ENCODE measurements around the gene CNTN5. TPM values are rescaled to one million over a fixed set of nuclear protein-coding genes. Genes with fewer than 3 reads are reported as not detected.
"Not testable (repeated sequence)": the region's sequence is repeated elsewhere in the genome, so short reads cannot be mapped to it uniquely, and the experiment has no call there.

Gene CNTN5
- total RNA-seq, 3 donors from 2014 or later (not counting 1 experiment from before 2014, with no cell fraction given): not detected

DNA sequence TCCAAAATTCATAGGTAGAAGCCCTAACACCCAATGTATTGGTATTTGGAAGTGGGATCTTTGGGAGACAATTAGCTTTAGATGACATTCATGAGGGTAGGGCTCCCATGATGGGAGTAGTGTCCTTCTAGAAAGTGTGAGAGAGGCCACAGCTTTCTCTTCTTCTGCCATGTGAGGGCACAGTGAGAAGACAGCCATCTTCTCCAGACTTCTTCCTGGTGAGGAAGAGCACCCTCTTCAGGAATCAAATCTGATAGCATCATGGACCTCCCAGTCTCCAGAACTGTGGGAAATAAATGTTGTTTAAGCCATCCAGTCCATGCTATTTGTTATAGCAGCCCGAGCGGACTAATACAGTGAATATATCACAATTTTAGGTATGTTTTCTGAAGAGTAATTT is 96.9 kb downstream of the CNTN5 start:
- TF ChIP-seq, protein P1, sequence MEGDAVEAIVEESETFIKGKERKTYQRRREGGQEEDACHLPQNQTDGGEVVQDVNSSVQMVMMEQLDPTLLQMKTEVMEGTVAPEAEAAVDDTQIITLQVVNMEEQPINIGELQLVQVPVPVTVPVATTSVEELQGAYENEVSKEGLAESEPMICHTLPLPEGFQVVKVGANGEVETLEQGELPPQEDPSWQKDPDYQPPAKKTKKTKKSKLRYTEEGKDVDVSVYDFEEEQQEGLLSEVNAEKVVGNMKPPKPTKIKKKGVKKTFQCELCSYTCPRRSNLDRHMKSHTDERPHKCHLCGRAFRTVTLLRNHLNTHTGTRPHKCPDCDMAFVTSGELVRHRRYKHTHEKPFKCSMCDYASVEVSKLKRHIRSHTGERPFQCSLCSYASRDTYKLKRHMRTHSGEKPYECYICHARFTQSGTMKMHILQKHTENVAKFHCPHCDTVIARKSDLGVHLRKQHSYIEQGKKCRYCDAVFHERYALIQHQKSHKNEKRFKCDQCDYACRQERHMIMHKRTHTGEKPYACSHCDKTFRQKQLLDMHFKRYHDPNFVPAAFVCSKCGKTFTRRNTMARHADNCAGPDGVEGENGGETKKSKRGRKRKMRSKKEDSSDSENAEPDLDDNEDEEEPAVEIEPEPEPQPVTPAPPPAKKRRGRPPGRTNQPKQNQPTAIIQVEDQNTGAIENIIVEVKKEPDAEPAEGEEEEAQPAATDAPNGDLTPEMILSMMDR (IDR thresholded peaks at IDR 0.05): no peak
- Histone ChIP-seq H3K4me1 (ENCODE audit: control insufficient read depth, insufficient read depth, low read length) (no peaks in the 10 kb centered on the region), H3K9me3 (ENCODE audit: control insufficient read depth, insufficient read depth, low read length) (peaks cover 7% of the 10 kb centered on the region), H3K27me3 (ENCODE audit: control insufficient read depth, insufficient read depth, low read length) (no peaks in the 10 kb centered on the region), H3K4me3 (ENCODE audit: low read length) (no peak overlapping the region), H3K27ac (ENCODE audit: low read length) (no peak overlapping the region), H3K36me3 (ENCODE audit: control insufficient read depth, insufficient read depth, low read length) (no peaks in the 10 kb centered on the region)
- H3K27me3 Mint-ChIP-seq (ENCODE audit: low read depth in 2 of 2): no peaks in the 10 kb centered on the region
- DNase-seq (no peak), ATAC-seq (no peak)
- WGBS (ENCODE audit: insufficient coverage): no CpG with 5 or more reads among the region's 2 CpGs
- no peaks in the 10 kb centered on the region for H3K36me3 Mint-ChIP-seq
- H3K9me3 Mint-ChIP-seq: peaks cover 15 to 16% of the 10 kb centered on the region in 2 donors
- no peak overlapping the region for H3K4me3 Mint-ChIP-seq
- no peaks in the 10 kb centered on the region for H3K4me1 Mint-ChIP-seq
- no peak overlapping the region for H3K27ac Mint-ChIP-seq
- intact Hi-C loops (cut with micrococcal nuclease): no loop called here

DNA sequence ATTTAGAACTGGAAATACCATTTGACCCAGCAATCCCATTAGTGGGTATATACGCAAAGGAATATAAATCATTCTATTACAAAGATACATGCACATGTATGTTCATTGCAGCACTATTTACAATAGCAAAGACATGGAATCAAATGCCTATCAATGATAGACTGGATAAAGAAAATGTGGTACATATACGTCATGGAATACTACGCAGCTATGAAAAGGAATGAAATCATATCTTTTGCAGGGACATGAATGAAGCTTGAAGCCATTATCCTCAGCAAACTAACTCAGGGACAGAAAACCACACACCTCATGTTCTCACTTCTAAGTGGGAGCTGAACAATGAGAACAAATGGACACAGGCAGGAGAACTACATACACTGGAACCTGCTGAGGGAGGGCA is 113.1 kb downstream of the CNTN5 start:
- H3K9me3 ChIP-seq (ENCODE audit: control insufficient read depth, insufficient read depth, low read length); ATAC-seq; intact Hi-C loops (cut with micrococcal nuclease); H3K4me3 ChIP-seq (ENCODE audit: low read length); H3K27ac ChIP-seq (ENCODE audit: low read length); H3K27ac Mint-ChIP-seq; H3K36me3 Mint-ChIP-seq; DNase-seq; H3K27me3 ChIP-seq (ENCODE audit: control insufficient read depth, insufficient read depth, low read length); H3K36me3 ChIP-seq (ENCODE audit: control insufficient read depth, insufficient read depth, low read length); H3K4me1 Mint-ChIP-seq; H3K4me3 Mint-ChIP-seq; H3K27me3 Mint-ChIP-seq (ENCODE audit: low read depth in 2 of 2); H3K4me1 ChIP-seq (ENCODE audit: control insufficient read depth, insufficient read depth, low read length): not testable (repeated sequence)
- H3K9me3 Mint-ChIP-seq: peaks cover 14 to 25% of the 10 kb centered on the region in 2 donors
- no CpG with 5 or more reads among the region's 3 CpGs for WGBS (ENCODE audit: insufficient coverage)

DNA sequence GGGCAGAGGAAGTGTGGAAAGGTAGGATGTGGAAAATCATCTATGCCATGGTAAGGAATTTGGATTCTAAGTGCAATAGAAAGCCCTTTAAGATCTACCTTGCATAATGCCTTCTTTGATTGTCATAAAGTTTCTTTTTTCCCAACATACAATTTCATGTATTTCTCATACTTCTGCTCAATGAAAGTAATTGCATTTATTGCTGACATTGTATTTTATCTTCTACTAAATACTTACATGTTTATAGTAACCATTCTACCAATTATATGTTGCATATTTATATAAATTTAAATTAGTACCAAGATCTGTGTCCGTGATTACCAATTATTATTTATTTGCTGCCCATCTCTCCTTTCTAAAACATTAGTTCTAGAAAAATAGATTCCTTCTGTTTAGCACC is 114.8 kb downstream of the CNTN5 start:
- ATAC-seq (no peak), DNase-seq (no peak)

DNA sequence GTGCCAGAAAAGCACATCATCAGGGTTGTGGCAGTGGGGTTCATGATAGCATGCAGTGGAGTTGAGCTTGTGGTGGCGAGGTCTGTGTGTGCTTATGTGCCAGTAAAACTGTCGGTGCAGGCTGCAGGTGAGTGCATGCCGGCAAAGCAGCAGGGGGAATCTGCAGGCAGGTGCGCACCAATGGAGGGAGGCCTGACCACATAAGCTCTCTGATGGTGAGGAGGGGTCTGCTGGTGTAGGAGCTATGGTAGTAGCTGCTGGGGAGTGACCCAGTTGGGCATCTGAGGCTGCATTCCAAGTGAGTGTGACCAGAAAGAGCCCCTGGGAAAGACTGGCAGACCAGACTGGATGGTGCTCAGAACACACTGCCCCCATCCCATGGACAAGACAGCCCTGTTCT is 121.5 kb downstream of the CNTN5 start:
- Mint-ChIP-seq H3K4me1 (no peaks in the 10 kb centered on the region), H3K27ac (no peak overlapping the region), H3K4me3 (no peak overlapping the region), H3K9me3 (peaks cover 8 to 26% of the 10 kb centered on the region in 2 donors), H3K36me3 (peaks cover 9% of the 10 kb centered on the region), H3K27me3 (ENCODE audit: low read depth in 2 of 2) (no peaks in the 10 kb centered on the region)
- 71% methylated on average over 4 of the region's 4 CpGs for WGBS (ENCODE audit: insufficient coverage)
- H3K4me1 ChIP-seq (ENCODE audit: control insufficient read depth, insufficient read depth, low read length): no peaks in the 10 kb centered on the region
- intact Hi-C loops (cut with micrococcal nuclease): no loop called here
- no peak overlapping the region for H3K27ac ChIP-seq (ENCODE audit: low read length)
- no peak for ATAC-seq
- no peak for DNase-seq
- H3K36me3 ChIP-seq (ENCODE audit: control insufficient read depth, insufficient read depth, low read length): no peaks in the 10 kb centered on the region
- no peak overlapping the region for H3K4me3 ChIP-seq (ENCODE audit: low read length)
- TF ChIP-seq, protein P1 (IDR thresholded peaks at IDR 0.05): no peak
- peaks cover 8% of the 10 kb centered on the region for H3K9me3 ChIP-seq (ENCODE audit: control insufficient read depth, insufficient read depth, low read length)
- no peaks in the 10 kb centered on the region for H3K27me3 ChIP-seq (ENCODE audit: control insufficient read depth, insufficient read depth, low read length)

More for the DNA sequence above, 114.8 kb downstream of the CNTN5 start:
- H3K4me1 ChIP-seq (ENCODE audit: control insufficient read depth, insufficient read depth, low read length): no peaks in the 10 kb centered on the region
- no CpG with 5 or more reads among the region's 1 CpG for WGBS (ENCODE audit: insufficient coverage)
- no peak overlapping the region for H3K4me3 ChIP-seq (ENCODE audit: low read length)
- intact Hi-C loops (cut with micrococcal nuclease): no loop called here
- Mint-ChIP-seq H3K27ac (no peak overlapping the region), H3K9me3 (peaks cover 11 to 19% of the 10 kb centered on the region in 2 donors), H3K27me3 (ENCODE audit: low read depth in 2 of 2) (no peaks in the 10 kb centered on the region), H3K4me1 (no peaks in the 10 kb centered on the region), H3K36me3 (no peaks in the 10 kb centered on the region), H3K4me3 (no peak overlapping the region)
- no peaks in the 10 kb centered on the region for H3K27me3 ChIP-seq (ENCODE audit: control insufficient read depth, insufficient read depth, low read length)
- H3K9me3 ChIP-seq (ENCODE audit: control insufficient read depth, insufficient read depth, low read length): no peaks in the 10 kb centered on the region
- no peak overlapping the region for H3K27ac ChIP-seq (ENCODE audit: low read length)
- TF ChIP-seq, protein P1 (IDR thresholded peaks at IDR 0.05): no peak
- H3K36me3 ChIP-seq (ENCODE audit: control insufficient read depth, insufficient read depth, low read length): no peaks in the 10 kb centered on the region
